NCI-H146 treated with DMSO at 0.1 percent for 48 hours (cell line): ENCODE results near the gene PTGER3.
"Not testable (repeated sequence)": the region's sequence is repeated elsewhere in the genome, so short reads cannot be mapped to it uniquely, and the experiment has no call there.

Experiments
- DNase-seq: peaks from one replicate; lab custom pipeline; 2025; ENCODE audit not compliant: unreplicated experiment; lab: John Stamatoyannopoulos, UW

Gene PTGER3

GRCh38 chr1:70961374-70961975 lies 86.1 kb downstream of the PTGER3 start:
- DNase-seq, result no peak

GRCh38 chr1:70948396-70949017 lies 99.1 kb downstream of the PTGER3 start:
- no peak for DNase-seq

GRCh38 chr1:70947835-70948234 lies 99.8 kb downstream of the PTGER3 start:
- DNase-seq, result no peak

- no peak for DNase-seq
These were observed 101.9 kb downstream of the PTGER3 start for GRCh38 chr1:70945676-70946075.

GRCh38 chr1:70945251-70945650 lies 102.4 kb downstream of the PTGER3 start:
- DNase-seq, result no peak

- no peak for DNase-seq
These were observed 106.1 kb downstream of the PTGER3 start for GRCh38 chr1:70941563-70941962.

- not testable (repeated sequence) for DNase-seq
These were observed 107.2 kb downstream of the PTGER3 start for GRCh38 chr1:70940398-70940797.

- no peak for DNase-seq
These were observed 113.2 kb downstream of the PTGER3 start for GRCh38 chr1:70934194-70934961.

- no peak for DNase-seq
These were observed 117.6 kb downstream of the PTGER3 start for GRCh38 chr1:70930062-70930461.

GRCh38 chr1:70922196-70922595 lies 125.4 kb downstream of the PTGER3 start:
- DNase-seq, result no peak
